ENCODE results near the gene PHAF1. TPM values are rescaled to one million over a fixed set of nuclear protein-coding genes. Genes with fewer than 3 reads are reported as not detected.

PHAF1 gene
- total and polyA plus RNA-seq, 3 experiments from 2014 or later = 14.7 to 21.2 (median 20.2) TPM

DNA sequence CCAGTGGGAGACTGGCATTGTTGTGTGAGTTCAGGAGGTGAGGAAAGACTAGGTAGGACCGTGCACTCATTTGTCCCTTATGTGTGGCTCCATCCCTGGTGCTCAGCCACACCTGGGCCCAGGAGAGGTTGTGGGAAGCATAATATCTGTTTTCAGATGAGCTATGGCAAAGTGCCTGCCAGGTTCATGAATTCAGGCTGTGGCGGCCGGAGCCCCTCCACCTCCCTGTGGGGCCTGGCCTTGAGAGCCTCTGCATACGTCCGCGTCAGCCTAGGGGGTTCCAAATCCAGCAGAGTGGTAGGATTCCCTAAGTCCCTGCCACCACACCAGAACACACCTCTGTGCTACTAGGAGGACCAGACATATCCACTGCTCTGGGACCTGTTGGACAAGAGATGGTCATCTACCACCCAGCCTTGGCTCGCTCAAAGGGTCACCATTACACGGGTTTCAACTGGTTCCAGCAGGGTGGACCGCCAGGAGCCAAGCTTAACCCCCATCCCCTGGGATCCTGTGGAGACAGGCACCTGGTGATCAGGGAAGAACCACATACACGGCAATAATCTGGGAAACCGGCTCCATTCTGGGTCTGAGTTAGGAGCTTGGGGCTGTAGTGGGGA, 39.0 kb downstream of the PHAF1 start:
- H3K4me3 ChIP-seq (ENCODE audit: low read length) = no peak overlapping the region
- POLR2A ChIA-PET = no interaction called here
- H3K9me3 ChIP-seq (ENCODE audit: low read length) = no peaks in the 10 kb centered on the region
- H3K9me3 Mint-ChIP-seq = no peaks in the 10 kb centered on the region
- H3K4me3 Mint-ChIP-seq = peak overlapping the region; percentile 32 to 57 (median 41)
- peaks cover 7% of the 10 kb centered on the region for H3K4me1 ChIP-seq (ENCODE audit: insufficient read depth, low read length)
- DNase-seq = no peak
- H3K27ac Mint-ChIP-seq = no peak overlapping the region
- H3K27me3 Mint-ChIP-seq = peaks cover 0 to 6% of the 10 kb centered on the region in 2 donors
- peaks cover 5 to 45% (median 12%) of the 10 kb centered on the region in 3 donors for H3K36me3 Mint-ChIP-seq
- peaks cover 14% of the 10 kb centered on the region for H3K36me3 ChIP-seq (ENCODE audit: insufficient read depth, low read length)
- H3K27ac ChIP-seq (ENCODE audit: low read depth, low read length) = no peak overlapping the region
- CTCF ChIA-PET = interaction anchor here (0.9 to 1.3 kb wide), 2 partner anchors 37 to 48 kb away, joined by 3 to 4 read pairs; no protein-coding TSS in a partner anchor
- H3K4me1 Mint-ChIP-seq = peaks cover 16 to 34% (median 19%) of the 10 kb centered on the region in 3 donors
- no peaks in the 10 kb centered on the region for H3K27me3 ChIP-seq (ENCODE audit: insufficient read depth, low read length, poor library complexity, severe bottlenecking)

DNA sequence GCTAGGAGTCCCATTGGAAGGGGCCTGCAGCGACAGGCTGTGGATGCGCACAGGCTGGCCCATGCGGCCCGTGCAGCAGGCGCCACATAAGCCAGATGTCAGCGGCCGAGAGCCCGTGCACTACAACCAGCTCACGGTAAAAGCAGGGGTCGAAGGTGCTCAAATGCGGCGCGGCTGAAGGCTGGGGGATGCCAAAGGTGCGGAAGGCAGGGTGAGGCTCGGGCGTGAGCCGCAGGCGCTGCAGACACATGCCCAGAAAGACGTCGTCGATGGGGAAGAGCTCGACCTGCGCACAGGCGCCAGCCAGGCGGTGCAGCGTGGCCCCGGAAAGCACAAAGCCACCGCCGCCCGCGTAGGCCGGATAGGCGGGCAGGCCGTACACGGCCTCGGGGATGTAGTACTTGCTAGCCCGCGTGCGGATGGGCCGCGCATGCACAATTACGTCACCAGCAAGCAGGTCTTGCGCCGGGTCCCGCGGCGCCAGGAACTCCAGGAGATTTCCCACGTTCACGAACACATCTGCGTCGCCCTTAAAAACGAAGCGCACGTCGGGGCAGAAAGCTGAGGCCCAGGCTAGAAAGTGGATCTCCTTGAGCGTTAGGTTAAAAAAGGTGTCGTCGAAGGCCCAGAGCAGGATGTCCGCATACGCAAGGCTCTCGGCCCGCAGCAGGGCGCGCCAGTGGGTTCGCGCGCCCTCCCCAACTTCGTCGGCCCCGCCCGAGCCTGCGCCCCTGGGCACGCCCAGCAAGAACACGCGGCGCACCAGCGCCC, 39.7 kb downstream of the PHAF1 start:
- H3K27me3 ChIP-seq (ENCODE audit: insufficient read depth, low read length, poor library complexity, severe bottlenecking) = no peaks in the 10 kb centered on the region
- CTCF ChIA-PET = interaction anchor here (0.9 to 1.3 kb wide), 2 partner anchors 36 to 48 kb away, joined by 3 to 4 read pairs; no protein-coding TSS in a partner anchor
- no peak for DNase-seq
- Mint-ChIP-seq H3K36me3 (peaks cover 5 to 39% (median 7%) of the 10 kb centered on the region in 3 donors), H3K9me3 (no peaks in the 10 kb centered on the region), H3K27ac (no peak overlapping the region), H3K27me3 (peaks cover 0 to 6% of the 10 kb centered on the region in 2 donors), H3K4me3 (peak overlapping the region in 6 of 7 donors; percentile 32 to 57 (median 44)), H3K4me1 (peaks cover 21 to 40% (median 24%) of the 10 kb centered on the region in 3 donors)
- H3K4me3 ChIP-seq (ENCODE audit: low read length) = no peak overlapping the region
- H3K27ac ChIP-seq (ENCODE audit: low read depth, low read length) = no peak overlapping the region
- H3K9me3 ChIP-seq (ENCODE audit: low read length) = no peaks in the 10 kb centered on the region
- H3K4me1 ChIP-seq (ENCODE audit: insufficient read depth, low read length) = peaks cover 7% of the 10 kb centered on the region
- H3K36me3 ChIP-seq (ENCODE audit: insufficient read depth, low read length) = peaks cover 13% of the 10 kb centered on the region
- POLR2A ChIA-PET = no interaction called here

DNA sequence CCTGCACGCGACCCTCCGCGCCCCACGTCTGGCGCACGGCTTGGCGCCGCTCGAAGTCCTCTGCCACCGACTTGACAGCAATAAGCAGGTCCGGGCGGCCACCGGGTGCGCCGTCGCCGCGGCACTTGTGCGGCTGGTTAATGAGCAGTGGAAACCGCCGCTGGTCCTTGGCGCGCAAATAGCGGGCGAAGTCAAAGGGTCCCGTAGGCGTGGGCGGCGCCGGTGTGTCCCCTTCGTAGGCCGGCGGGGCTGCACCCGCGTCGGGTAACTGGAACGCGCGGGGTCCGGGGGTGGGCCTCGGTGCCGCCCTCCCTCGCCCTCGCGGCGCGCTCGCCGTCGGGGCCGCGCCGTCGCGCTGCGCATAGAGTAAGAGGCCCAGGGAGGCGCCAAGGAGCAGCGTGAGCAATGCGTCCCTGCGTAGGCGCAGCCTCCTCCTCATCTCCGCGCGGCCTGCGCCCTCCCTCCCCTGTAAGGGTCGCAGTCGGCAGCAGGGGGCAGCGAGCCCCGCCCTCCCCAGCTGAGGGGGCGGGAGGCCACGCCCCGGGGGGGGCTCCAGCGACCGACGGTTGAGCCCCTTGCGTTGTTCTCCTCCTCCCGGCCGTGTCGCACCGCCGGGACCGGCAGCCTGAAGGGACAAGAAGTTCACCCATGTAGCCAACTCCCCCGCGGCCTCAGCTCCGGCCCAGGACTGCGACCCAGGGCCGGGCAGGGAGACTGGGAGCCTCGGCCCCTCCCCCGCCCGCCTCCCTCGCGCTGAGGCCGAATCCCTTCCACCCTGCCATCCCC, 40.5 kb downstream of the PHAF1 start:
- Mint-ChIP-seq H3K4me3 (peak overlapping the region in 5 of 7 donors; percentile 19 to 87 (median 78)), H3K27ac (no peak overlapping the region), H3K36me3 (peaks cover 5 to 31% (median 7%) of the 10 kb centered on the region in 3 donors), H3K27me3 (peaks cover 0 to 6% of the 10 kb centered on the region in 2 donors), H3K4me1 (peaks cover 21 to 42% (median 24%) of the 10 kb centered on the region in 3 donors), H3K9me3 (no peaks in the 10 kb centered on the region)
- peak overlapping the region; percentile 46 for H3K4me3 ChIP-seq (ENCODE audit: low read length)
- H3K9me3 ChIP-seq (ENCODE audit: low read length) = no peaks in the 10 kb centered on the region
- H3K27me3 ChIP-seq (ENCODE audit: insufficient read depth, low read length, poor library complexity, severe bottlenecking) = no peaks in the 10 kb centered on the region
- ChIA-PET POLR2A (interaction anchor here (0.5 to 2.8 kb wide), 4 partner anchors 9 to 82 kb away, joined by 3 to 9 read pairs (median 6); partner anchors contain the start of genes FBXL8 and TRADD), CTCF (interaction anchor here (1.3 to 17.6 kb wide), 5 partner anchors 15 to 173 kb away, joined by 3 to 205 read pairs (median 56); partner anchors contain the start of genes EXOC3L1, FBXL8, HSF4 and MATCAP1)
- H3K27ac ChIP-seq (ENCODE audit: low read depth, low read length) = no peak overlapping the region
- H3K4me1 ChIP-seq (ENCODE audit: insufficient read depth, low read length) = peaks cover 7% of the 10 kb centered on the region
- DNase-seq = peak in 2 of 5 donors; percentile 26 to 36
- H3K36me3 ChIP-seq (ENCODE audit: insufficient read depth, low read length) = peaks cover 9% of the 10 kb centered on the region

- Histone ChIP-seq H3K4me1 (ENCODE audit: insufficient read depth, low read length) (peaks cover 12% of the 10 kb centered on the region), H3K4me3 (ENCODE audit: low read length) (peak within 1 kb of the TSS; percentile 46), H3K36me3 (ENCODE audit: insufficient read depth, low read length) (peaks cover 9% of the 10 kb centered on the region), H3K27me3 (ENCODE audit: insufficient read depth, low read length, poor library complexity, severe bottlenecking) (no peaks in the 10 kb centered on the region), H3K27ac (ENCODE audit: low read depth, low read length) (no peak within 1 kb of the TSS), H3K9me3 (ENCODE audit: low read length) (no peaks in the 10 kb centered on the region)
- no peaks in the 10 kb centered on the region for H3K9me3 Mint-ChIP-seq
- H3K27me3 Mint-ChIP-seq = peaks cover 0 to 6% of the 10 kb centered on the region in 2 donors
- peak within 1 kb of the TSS; percentile 68 to 87 (median 78) for H3K4me3 Mint-ChIP-seq
- ChIA-PET CTCF (interaction anchor here (1.3 to 17.6 kb wide), 6 partner anchors 14 to 174 kb away, joined by 3 to 205 read pairs (median 30); partner anchors contain the start of genes EXOC3L1, FBXL8, HSF4 and MATCAP1), POLR2A (interaction anchor here (0.9 to 2.8 kb wide), 4 partner anchors 8 to 172 kb away, joined by 3 to 9 read pairs (median 6); partner anchors contain the start of genes FBXL8 and TRADD)
- peaks cover 24 to 49% (median 26%) of the 10 kb centered on the region in 3 donors for H3K4me1 Mint-ChIP-seq
- peak within 1 kb of the TSS in 7 of 8 donors; percentile 33 to 84 (median 68) for H3K27ac Mint-ChIP-seq
- DNase-seq = peak in 1 of 5 donors; percentile 21
- peaks cover 5 to 24% (median 7%) of the 10 kb centered on the region in 3 donors for H3K36me3 Mint-ChIP-seq
Measured at GRCh38 chr16:67150833-67151396, 41.2 kb downstream of the PHAF1 start, which contains the start of gene B3GNT9. Gene B3GNT9, minus strand, starts transcription at chr16:67150998. Its CDS starts 513 bp downstream, at chr16:67150485.

DNA sequence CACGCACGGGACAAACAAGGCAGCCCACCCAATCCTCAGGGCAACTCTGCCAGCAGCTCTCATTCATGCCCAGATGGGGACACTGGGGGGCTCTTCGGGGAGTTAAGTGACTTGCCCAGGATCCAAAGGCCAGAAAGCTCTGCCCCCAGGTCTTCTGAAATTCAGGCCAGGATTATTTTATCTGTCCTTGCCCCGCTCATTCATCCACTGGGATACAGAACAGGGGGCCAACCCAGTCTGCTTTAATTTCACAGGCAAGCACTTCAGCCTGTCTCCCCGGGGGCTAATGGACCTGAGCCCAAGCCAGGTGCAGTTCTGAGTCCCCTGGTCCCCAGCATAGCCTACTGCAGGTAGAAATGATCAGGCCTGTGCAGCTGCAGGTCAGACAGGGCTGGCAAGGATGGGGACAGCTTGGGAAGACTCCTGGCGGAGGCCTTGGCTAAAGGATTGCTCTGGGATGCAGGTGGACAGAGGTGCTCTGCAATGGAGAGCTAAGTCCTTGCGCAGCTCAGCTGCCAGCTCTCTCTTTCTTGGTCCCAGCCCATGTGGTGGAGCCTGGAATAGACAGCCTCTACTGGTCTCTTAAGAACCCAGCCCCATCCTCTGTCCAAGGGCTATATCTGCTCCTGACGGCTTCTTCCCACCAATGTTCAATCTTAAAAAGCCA, 41.8 kb downstream of the PHAF1 start:
- H3K36me3 ChIP-seq (ENCODE audit: insufficient read depth, low read length) = peaks cover 8% of the 10 kb centered on the region
- H3K27ac ChIP-seq (ENCODE audit: low read depth, low read length) = no peak overlapping the region
- peak overlapping the region in 6 of 8 donors; percentile 33 to 84 (median 63) for H3K27ac Mint-ChIP-seq
- no peak for DNase-seq
- H3K9me3 ChIP-seq (ENCODE audit: low read length) = no peaks in the 10 kb centered on the region
- POLR2A ChIA-PET = interaction anchor here (0.6 to 2.8 kb wide), 4 partner anchors 8 to 842 kb away, joined by 4 to 9 read pairs (median 8); partner anchors contain the start of genes FBXL8 and TRADD
- no peak overlapping the region for H3K4me3 ChIP-seq (ENCODE audit: low read length)
- H3K4me1 Mint-ChIP-seq = peaks cover 30 to 55% (median 33%) of the 10 kb centered on the region in 3 donors
- peaks cover 5 to 18% (median 7%) of the 10 kb centered on the region in 3 donors for H3K36me3 Mint-ChIP-seq
- H3K9me3 Mint-ChIP-seq = no peaks in the 10 kb centered on the region
- H3K27me3 Mint-ChIP-seq = peaks cover 0 to 6% of the 10 kb centered on the region in 2 donors
- peaks cover 19% of the 10 kb centered on the region for H3K4me1 ChIP-seq (ENCODE audit: insufficient read depth, low read length)
- CTCF ChIA-PET = interaction anchor here (1.0 to 17.6 kb wide), 9 partner anchors 13 to 175 kb away, joined by 3 to 205 read pairs (median 4); partner anchors contain the start of genes EXOC3L1, FBXL8, HSF4 and MATCAP1
- H3K4me3 Mint-ChIP-seq = peak overlapping the region; percentile 68 to 87 (median 78)
- H3K27me3 ChIP-seq (ENCODE audit: insufficient read depth, low read length, poor library complexity, severe bottlenecking) = no peaks in the 10 kb centered on the region

DNA sequence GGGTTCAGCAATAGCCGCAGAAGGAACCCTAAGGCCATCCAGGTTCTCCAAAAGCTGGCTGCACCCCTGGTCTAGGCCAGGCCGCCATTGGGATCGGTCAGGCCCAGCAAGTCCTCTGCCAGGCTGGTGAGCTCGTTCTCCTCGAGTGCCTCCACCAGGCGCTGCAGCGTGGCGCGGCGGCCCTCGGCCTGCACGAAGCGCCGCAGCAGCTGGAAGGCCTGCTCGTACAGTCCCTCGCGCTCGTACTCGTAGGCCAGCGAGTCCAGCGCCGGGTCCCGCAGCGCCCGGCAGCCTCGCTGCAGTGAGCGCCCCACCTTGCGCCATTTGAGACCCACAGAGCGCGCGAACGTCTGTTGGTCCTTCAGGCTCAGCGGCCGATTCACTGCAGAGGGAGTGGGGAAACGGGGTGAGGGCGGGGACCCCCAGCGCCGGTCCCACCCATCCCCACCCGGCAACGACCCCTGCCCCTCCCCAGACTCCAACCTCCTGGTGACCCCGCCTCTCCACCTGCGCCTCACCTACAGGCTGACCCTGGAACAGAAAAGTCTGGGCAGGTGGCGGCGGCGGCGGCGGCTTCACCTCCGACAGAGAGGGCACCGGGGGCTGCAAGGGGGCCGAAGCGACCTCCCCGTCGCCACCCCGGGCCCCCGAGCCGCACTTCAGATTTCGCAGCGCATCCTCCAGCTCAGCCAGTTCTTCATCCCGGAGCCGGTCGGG, 45.0 kb downstream of the PHAF1 start:
- no peaks in the 10 kb centered on the region for H3K36me3 ChIP-seq (ENCODE audit: insufficient read depth, low read length)
- H3K27me3 ChIP-seq (ENCODE audit: insufficient read depth, low read length, poor library complexity, severe bottlenecking) = no peaks in the 10 kb centered on the region
- no peaks in the 10 kb centered on the region for H3K9me3 Mint-ChIP-seq
- H3K4me3 Mint-ChIP-seq = peak overlapping the region; percentile 48 to 89 (median 73)
- peaks cover 0 to 12% (median 0%) of the 10 kb centered on the region in 3 donors for H3K36me3 Mint-ChIP-seq
- peak overlapping the region in 4 of 8 donors; percentile 17 to 98 (median 63) for H3K27ac Mint-ChIP-seq
- H3K4me3 ChIP-seq (ENCODE audit: low read length) = no peak overlapping the region
- H3K27ac ChIP-seq (ENCODE audit: low read depth, low read length) = no peak overlapping the region
- ChIA-PET CTCF (interaction anchor here (0.5 to 17.6 kb wide), 55 partner anchors 8 to 326 kb away, joined by 3 to 205 read pairs (median 4); partner anchors contain the start of genes ATP6V0D1, CBFB, EXOC3L1 and FBXL8), POLR2A (interaction anchor here (0.5 to 2.1 kb wide), 6 partner anchors 15 to 141 kb away, joined by 3 to 10 read pairs (median 4); partner anchors contain the start of genes CBFB and NOL3)
- H3K9me3 ChIP-seq (ENCODE audit: low read length) = no peaks in the 10 kb centered on the region
- H3K27me3 Mint-ChIP-seq = no peaks in the 10 kb centered on the region
- H3K4me1 ChIP-seq (ENCODE audit: insufficient read depth, low read length) = peaks cover 41% of the 10 kb centered on the region
- peaks cover 54 to 69% (median 56%) of the 10 kb centered on the region in 3 donors for H3K4me1 Mint-ChIP-seq
- DNase-seq = no peak
